GM18507 (cell line): ENCODE results near the gene PNPO.

Experiments used
- DNase-seq: peaks from one replicate; pipeline ENCODE4 v3.0.0; 2011; ENCODE audit warnings: low read depth; ENCODE audit not compliant: insufficient read length; ENCODE audit errors: extremely low spot score
- FAIRE-seq: peaks from 2 replicates; lab custom pipeline; 2011; peaks lifted over from hg19 to GRCh38; lab: Jason Lieb, UNC

The PNPO gene

DNA sequence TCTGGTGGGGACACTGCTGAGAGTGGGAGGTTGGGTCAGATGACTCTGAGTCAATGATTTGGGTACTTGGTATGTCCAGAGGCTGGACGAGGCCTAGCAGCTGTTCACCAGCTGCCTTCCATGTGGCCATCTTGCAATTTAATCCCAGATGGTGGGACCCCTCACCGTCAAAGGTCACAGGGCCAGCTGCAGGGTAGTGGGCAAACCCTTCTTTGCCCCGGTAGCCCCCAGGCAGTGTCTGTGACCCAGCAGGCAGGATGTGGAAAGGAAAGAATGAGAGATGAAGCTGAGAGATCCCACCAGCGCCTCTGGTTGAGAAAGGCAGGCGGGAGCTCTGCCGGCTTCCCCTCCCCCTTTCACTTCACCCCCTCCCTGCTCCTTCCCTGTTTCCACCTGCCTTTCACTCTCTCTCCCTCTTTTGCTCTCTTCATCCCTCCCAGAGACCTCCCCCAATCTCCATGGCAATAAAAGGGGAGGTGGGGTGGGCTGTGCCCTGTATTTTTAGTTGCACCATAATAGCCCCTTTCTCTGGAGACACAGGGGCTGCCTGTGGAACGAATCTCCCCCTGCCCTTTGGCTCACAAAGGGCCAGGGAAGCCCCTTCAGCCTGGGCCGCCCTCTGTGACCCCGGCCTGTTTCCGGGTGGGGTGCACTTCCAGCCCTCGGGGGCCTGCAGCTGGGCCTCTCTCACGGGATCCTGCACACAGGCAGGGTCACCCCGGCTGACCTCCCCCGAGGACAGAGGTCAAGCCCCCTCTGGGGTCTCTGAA, 49.8 kb downstream of the PNPO start:
- FAIRE-seq: no peak
- DNase-seq: no peak

- FAIRE-seq (no peak), DNase-seq (no peak)
These were observed 50.8 kb downstream of the PNPO start for GRCh38 chr17:47992216-47992615.

GRCh38 chr17:47993031-47993564, 51.7 kb downstream of the PNPO start:
- no peak for DNase-seq
- FAIRE-seq: no peak

- DNase-seq: no peak
- FAIRE-seq: no peak
These were observed 52.6 kb downstream of the PNPO start for GRCh38 chr17:47993964-47994363.

DNA sequence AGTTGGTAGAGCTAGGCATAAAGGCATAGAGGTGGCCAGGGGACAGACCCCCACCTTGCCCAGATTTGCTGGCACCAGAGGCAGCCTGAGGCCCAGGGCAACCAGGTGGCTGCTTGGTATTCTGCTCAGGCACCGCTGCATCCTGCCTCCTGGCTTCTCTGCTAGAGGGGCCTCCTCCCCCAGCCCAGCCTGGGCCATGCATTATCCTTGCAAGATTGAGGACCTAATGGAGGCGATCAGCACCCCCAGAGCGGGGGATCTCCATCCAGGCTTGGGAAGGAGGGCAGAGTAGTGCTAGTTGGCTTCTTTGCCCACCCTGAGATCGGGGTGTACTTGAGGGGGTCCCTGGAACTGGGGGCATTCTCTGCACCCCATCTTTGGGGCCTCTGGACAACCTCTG, 53.4 kb downstream of the PNPO start:
- no peak for DNase-seq
- FAIRE-seq: no peak

- no peak for DNase-seq
- no peak for FAIRE-seq
These were observed 54.0 kb downstream of the PNPO start for GRCh38 chr17:47995241-47995935.

- DNase-seq (no peak), FAIRE-seq (no peak)
These were observed 54.8 kb downstream of the PNPO start for GRCh38 chr17:47996201-47996600.

DNA sequence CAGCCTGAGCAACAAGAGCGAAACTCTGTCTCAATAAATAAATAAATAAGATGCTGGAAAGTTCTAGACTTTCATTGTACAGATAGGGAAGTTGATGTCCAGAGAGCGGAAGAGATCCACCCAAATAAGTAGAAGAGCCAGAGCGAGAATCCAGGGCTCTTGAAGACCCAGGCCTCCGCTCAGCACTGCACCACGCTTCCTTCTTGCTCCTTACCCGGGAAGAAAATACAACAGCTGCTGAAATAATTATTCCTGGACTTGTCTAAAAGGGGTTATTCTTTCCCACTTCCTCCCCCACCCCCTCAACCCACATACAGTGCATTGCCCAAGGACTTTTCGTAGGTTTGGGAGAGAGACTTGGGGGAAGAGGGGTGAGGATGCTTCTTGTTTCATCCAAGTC, 56.2 kb downstream of the PNPO start:
- DNase-seq (no peak), FAIRE-seq (no peak)

- FAIRE-seq: no peak
- DNase-seq: no peak
These were observed 56.7 kb downstream of the PNPO start for GRCh38 chr17:47998044-47998443.
